Panc1 (cell line): Measurements from ENCODE around the gene SLC25A31. TPM values are rescaled to one million over a fixed set of nuclear protein-coding genes. Genes with fewer than 3 reads are reported as not detected.

Experiments used
- ATAC-seq: fragments of 200-7000 bp; cut with Tn5 transposase; 2 replicates; pipeline ENCODE4 v1.9.1; 2020; ENCODE audit warnings: mild to moderate bottlenecking, moderate library complexity
- BruUV-seq: library from RNA; stranded (reverse); fragments of 400-500 nt; replicated peaks from 2 replicates; lab custom pipeline; 2021; lab: Mats Ljungman, UMichigan
- CTCF ChIA-PET: fragments of 300-600 bp; sonication (Branson Sonifier 250); formaldehyde crosslinking; loops from one replicate; lab custom pipeline; 2022; ENCODE audit warnings: antibody characterized with exemption; lab: Charles Lee
- POLR2A ChIA-PET: fragments of 300-600 bp; sonication (Branson Sonifier 250); formaldehyde crosslinking; loops from one replicate; lab custom pipeline; 2022; ENCODE audit warnings: antibody characterized with exemption; lab: Charles Lee
- DNase-seq: peaks from one replicate; pipeline ENCODE4 v3.0.0-alpha.2; 2010; ENCODE audit warnings: low read depth, low spot score
- H3K27ac ChIP-seq: 2 replicates; pipeline ENCODE4 v1.5.1; 2011; ENCODE audit warnings: mild to moderate bottlenecking, low read length, inconsistent platforms
- H3K27me3 ChIP-seq: fragments of 200-500 bp; sonication (Bioruptor generic); 2 replicates; pipeline ENCODE4 v1.6.0; 2014; ENCODE audit warnings: low read length, inconsistent platforms; ENCODE audit not compliant: control insufficient read depth, insufficient read depth
- H3K36me3 ChIP-seq: fragments of 200-500 bp; sonication (Bioruptor generic); 2 replicates; pipeline ENCODE4 v1.5.1; 2014; ENCODE audit warnings: inconsistent platforms, mild to moderate bottlenecking, low read length, moderate library complexity; ENCODE audit not compliant: control insufficient read depth, insufficient read depth
- H3K4me1 ChIP-seq: 2 replicates; pipeline ENCODE4 v1.5.1; 2011; ENCODE audit warnings: inconsistent platforms, mild to moderate bottlenecking, low read length, moderate library complexity; ENCODE audit not compliant: control insufficient read depth, insufficient read depth
- H3K4me3 ChIP-seq, 2 experiments: 2 replicates each; pipeline ENCODE4 v1.5.1; 2011 to 2012; ENCODE audit warnings: low read depth in 2 of 2, low read length in 2 of 2, mild to moderate bottlenecking in 2 of 2, inconsistent platforms in 1 of 2, moderate library complexity in 1 of 2
- H3K9me3 ChIP-seq: fragments of 200-500 bp; sonication (Bioruptor generic); 2 replicates; pipeline ENCODE4 v1.5.1; 2014; ENCODE audit warnings: low read depth, mild to moderate bottlenecking, inconsistent platforms, low read length, moderate library complexity; ENCODE audit not compliant: control insufficient read depth, insufficient read depth
- CTCF ChIP-seq: fragments of 450-650 bp; IDR thresholded peaks from 2 replicates; pipeline ENCODE4 v1.5.1; 2017; ENCODE audit warnings: mild to moderate bottlenecking
- POLR2AphosphoS5 ChIP-seq: IDR thresholded peaks from 2 replicates; pipeline ENCODE4 v1.6.1; 2012; ENCODE audit warnings: mild to moderate bottlenecking, low read depth, low read length, moderate library complexity
- SIN3A ChIP-seq: IDR thresholded peaks from 2 replicates; pipeline ENCODE4 v1.6.1; 2012; ENCODE audit warnings: low read depth, mild to moderate bottlenecking, low read length, moderate library complexity, borderline replicate concordance; ENCODE audit not compliant: insufficient read depth
- TCF7L2 ChIP-seq: IDR thresholded peaks from 2 replicates; pipeline ENCODE4 v1.6.1; 2011; ENCODE audit warnings: mild to moderate bottlenecking, low read depth, low read length, inconsistent platforms
- in situ Hi-C: cut with HindIII; loops from 2 replicates; pipeline ENCODE4 v1.10.0; 2016; ENCODE audit warnings: low sequenced_read_pairs, low pct_unique_long_range_greater_than_20kb
- intact Hi-C: fragments of 100-400 bp; cut with micrococcal nuclease; formaldehyde crosslinking; loops from one replicate; pipeline ENCODE4 v1.10.0; 2022; ENCODE audit not compliant: unreplicated experiment
- total RNA-seq: library from RNA; stranded (reverse); gene quantifications from one replicate; pipeline ENCODE4 v1.2.1, GENCODE V29; 2021; ENCODE audit not compliant: unreplicated experiment
- TF ChIP-seq, protein P1 (sequence below), 2 experiments: IDR thresholded peaks; 2 replicates each; pipeline ENCODE4 v1.6.1; 2011 to 2012; ENCODE audit warnings: low read depth in 2 of 2, control low read depth in 1 of 2, low read length in 1 of 2, mild to moderate bottlenecking in 1 of 2, moderate library complexity in 1 of 2; ENCODE audit not compliant: insufficient read depth in 1 of 2

SLC25A31 gene
- total RNA-seq, 1 experiment from 2014 or later: not detected

DNA sequence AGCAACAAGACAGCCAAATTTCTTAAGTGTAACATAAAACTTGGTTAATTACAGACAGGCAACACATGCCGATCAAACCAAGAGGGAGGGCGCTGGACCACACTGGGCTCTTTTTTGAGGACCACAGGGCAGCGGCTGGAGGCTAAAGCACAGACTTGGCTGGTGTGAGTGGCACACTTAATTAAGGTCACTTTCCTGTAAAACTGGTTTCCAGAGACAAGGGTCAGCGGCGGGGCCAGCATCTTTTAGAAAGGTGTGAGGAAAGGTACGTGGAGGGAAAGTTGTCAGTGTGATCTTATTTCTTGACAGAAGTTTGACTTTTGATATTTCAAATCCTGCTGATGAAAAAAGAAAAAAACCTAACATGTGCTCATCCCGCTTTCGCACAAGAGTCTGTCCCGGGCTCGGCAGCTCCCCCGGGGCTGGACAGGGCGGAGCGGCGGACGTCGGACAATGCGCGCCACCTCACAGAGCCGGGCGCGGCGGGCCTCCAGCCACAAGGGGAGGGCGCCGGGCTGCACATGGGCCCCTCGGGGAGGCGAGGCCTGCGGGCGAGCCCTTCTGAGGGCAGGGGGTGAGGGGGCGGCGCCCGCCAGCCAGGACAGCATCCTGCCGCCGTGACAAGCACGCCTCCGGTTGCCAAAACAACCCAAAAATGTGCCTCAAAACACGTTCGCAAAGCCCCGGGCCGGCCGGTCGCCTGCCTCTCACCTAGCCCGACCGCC is 51.3 kb downstream of the SLC25A31 start:
- no peak for DNase-seq
- Histone ChIP-seq H3K36me3 (no peaks in the 10 kb centered on the region; the same call in 1 of the 2 replicates), H3K9me3 (no peaks in the 10 kb centered on the region), H3K4me3 (peak overlapping the region; percentile 81 to 86), H3K27ac (peak overlapping the region; percentile 82), H3K27me3 (no peaks in the 10 kb centered on the region), H3K4me1 (peaks cover 2% of the 10 kb centered on the region; the same call in 1 of the 2 replicates)
- ChIA-PET POLR2A (interaction anchor here (0.6 kb wide), 1 partner anchor 100 kb away, joined by 7 read pairs; no protein-coding TSS in a partner anchor), CTCF (no interaction called here)
- TF ChIP-seq CTCF (no peak), POLR2AphosphoS5 (no peak), TCF7L2 (no peak), SIN3A (no peak)
- TF ChIP-seq, protein P1, sequence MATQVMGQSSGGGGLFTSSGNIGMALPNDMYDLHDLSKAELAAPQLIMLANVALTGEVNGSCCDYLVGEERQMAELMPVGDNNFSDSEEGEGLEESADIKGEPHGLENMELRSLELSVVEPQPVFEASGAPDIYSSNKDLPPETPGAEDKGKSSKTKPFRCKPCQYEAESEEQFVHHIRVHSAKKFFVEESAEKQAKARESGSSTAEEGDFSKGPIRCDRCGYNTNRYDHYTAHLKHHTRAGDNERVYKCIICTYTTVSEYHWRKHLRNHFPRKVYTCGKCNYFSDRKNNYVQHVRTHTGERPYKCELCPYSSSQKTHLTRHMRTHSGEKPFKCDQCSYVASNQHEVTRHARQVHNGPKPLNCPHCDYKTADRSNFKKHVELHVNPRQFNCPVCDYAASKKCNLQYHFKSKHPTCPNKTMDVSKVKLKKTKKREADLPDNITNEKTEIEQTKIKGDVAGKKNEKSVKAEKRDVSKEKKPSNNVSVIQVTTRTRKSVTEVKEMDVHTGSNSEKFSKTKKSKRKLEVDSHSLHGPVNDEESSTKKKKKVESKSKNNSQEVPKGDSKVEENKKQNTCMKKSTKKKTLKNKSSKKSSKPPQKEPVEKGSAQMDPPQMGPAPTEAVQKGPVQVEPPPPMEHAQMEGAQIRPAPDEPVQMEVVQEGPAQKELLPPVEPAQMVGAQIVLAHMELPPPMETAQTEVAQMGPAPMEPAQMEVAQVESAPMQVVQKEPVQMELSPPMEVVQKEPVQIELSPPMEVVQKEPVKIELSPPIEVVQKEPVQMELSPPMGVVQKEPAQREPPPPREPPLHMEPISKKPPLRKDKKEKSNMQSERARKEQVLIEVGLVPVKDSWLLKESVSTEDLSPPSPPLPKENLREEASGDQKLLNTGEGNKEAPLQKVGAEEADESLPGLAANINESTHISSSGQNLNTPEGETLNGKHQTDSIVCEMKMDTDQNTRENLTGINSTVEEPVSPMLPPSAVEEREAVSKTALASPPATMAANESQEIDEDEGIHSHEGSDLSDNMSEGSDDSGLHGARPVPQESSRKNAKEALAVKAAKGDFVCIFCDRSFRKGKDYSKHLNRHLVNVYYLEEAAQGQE (IDR thresholded peaks at IDR 0.05; ENCODE audit: insufficient read depth in 1 of 2, low read depth in 2 of 2, low read length in 1 of 2): 0 out of 4 replicates have a peak, but pooled peaks of 1 of the 2 experiments have one; percentile 26
- intact Hi-C loops (no loop called here), in situ Hi-C loops (no loop called here)
- ATAC-seq: peak; percentile 87
- no TSS peak for BruUV-seq

DNA sequence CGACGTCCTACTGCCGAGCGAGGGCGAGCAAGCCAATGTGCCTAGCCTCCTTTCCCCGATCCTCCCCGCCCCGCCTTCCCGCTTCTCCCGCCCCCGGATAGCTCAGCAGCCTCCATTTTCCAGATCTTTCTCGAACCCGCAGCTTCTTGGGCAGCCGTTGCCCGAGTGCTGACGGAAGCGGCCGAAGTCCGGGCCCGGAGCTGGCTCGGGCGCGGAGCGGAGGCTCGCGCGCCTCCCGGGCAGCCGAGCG is 51.8 kb downstream of the SLC25A31 start:
- H3K9me3 ChIP-seq: no peaks in the 10 kb centered on the region
- peak; percentile 93; the same call in 1 of the 2 replicates for ATAC-seq
- CTCF ChIA-PET: no interaction called here
- peak overlapping the region; percentile 82; the same call in 1 of the 2 replicates for H3K27ac ChIP-seq
- TF ChIP-seq SIN3A (no peak), CTCF (no peak), TCF7L2 (no peak), POLR2AphosphoS5 (no peak)
- TF ChIP-seq, protein P1 (IDR thresholded peaks at IDR 0.05; ENCODE audit: insufficient read depth in 1 of 2, low read depth in 2 of 2, low read length in 1 of 2): no peak
- POLR2A ChIA-PET: interaction anchor here (0.6 kb wide), 2 partner anchors 62 to 100 kb away, joined by 4 to 7 read pairs; no protein-coding TSS in a partner anchor
- no TSS peak for BruUV-seq
- H3K4me1 ChIP-seq: peaks cover 2% of the 10 kb centered on the region; the same call in 1 of the 2 replicates
- no peaks in the 10 kb centered on the region; the same call in 1 of the 2 replicates for H3K36me3 ChIP-seq
- intact Hi-C loops (no loop called here), in situ Hi-C loops (no loop called here)
- H3K4me3 ChIP-seq: peak overlapping the region; percentile 81 to 86
- DNase-seq: no peak
- H3K27me3 ChIP-seq: no peaks in the 10 kb centered on the region
